H1 (cell line): Measurements from ENCODE around the gene APLP2. TPM values are rescaled to one million over a fixed set of nuclear protein-coding genes. Genes with fewer than 3 reads are reported as not detected.

ENCODE experiments used
- CREB1 ChIP-seq: IDR thresholded peaks from 2 replicates; pipeline ENCODE4 v1.6.1; 2012; ENCODE audit warnings: inconsistent platforms
- CTCF ChIP-seq, 3 experiments: IDR thresholded peaks; 1 replicate in 2 of 3; 2 replicates in 1 of 3; pipeline versions ENCODE4 v1.5.1 to v1.6.1; 2011; ENCODE audit warnings: low read length in 3 of 3, mild to moderate bottlenecking in 3 of 3, inconsistent platforms in 2 of 3, low read depth in 1 of 3, moderate library complexity in 1 of 3; ENCODE audit not compliant: insufficient read depth in 1 of 3; ENCODE audit errors: control extremely low read depth in 1 of 3
- HDAC6 ChIP-seq: IDR thresholded peaks from one replicate; pipeline ENCODE4 v1.7.1; 2012; ENCODE audit warnings: low read depth, mild to moderate bottlenecking, inconsistent platforms, low read length, moderate library complexity
- MAX ChIP-seq: IDR thresholded peaks from 2 replicates; pipeline ENCODE4 v1.6.1; 2012; ENCODE audit warnings: inconsistent platforms
- POU5F1 ChIP-seq: IDR thresholded peaks from 2 replicates; pipeline ENCODE4 v1.6.1; 2011; ENCODE audit warnings: low read depth, mild to moderate bottlenecking, low read length, moderate library complexity
- SIX5 ChIP-seq: IDR thresholded peaks from 2 replicates; pipeline ENCODE4 v1.6.1; 2011; ENCODE audit warnings: mild to moderate bottlenecking, low read depth, low read length
- TAF1 ChIP-seq: IDR thresholded peaks from 2 replicates; pipeline ENCODE4 v1.6.1; 2011; ENCODE audit warnings: mild to moderate bottlenecking, low read depth, low read length
- polyA plus RNA-seq, 7 experiments: library from polyadenylated mRNA; depleted of rRNA in 3 of 7; stranded (reverse) in 5 of 7; unstranded in 2 of 7; fragments of >200 nt in 5 of 7; fragments of 200-250 nt in 2 of 7; gene quantifications; 1 replicate in 5 of 7; 2 replicates in 1 of 7; 4 replicates in 1 of 7; pipeline versions ENCODE4 v1.2.1 to v1.2.3, GENCODE V29; 2011 to 2013; ENCODE audit warnings: missing spikeins in 2 of 7, mixed read lengths in 2 of 7
- total RNA-seq: library from RNA; stranded (reverse); fragmentation: NEBNext Ultra II Directional; extraction: Animal tissue kit (Norgen Biotek cat#: 25700); gene quantifications from 2 replicates; pipeline ENCODE4 v1.2.1, GENCODE V29; 2021

The APLP2 gene
- total and polyA plus RNA-seq, 2 of the 8 experiments (the other 6 are each of a cell fraction or from before 2014, with no cell fraction given): 222 to 315 TPM

- TF ChIP-seq CTCF (IDR thresholded peaks at IDR 0.05; ENCODE audit: control extremely low read depth in 1 of 3, insufficient read depth in 1 of 3, low read depth in 1 of 3, low read length in 3 of 3) (no peak), SIX5 (no peak), TAF1 (no peak), MAX (no peak), CREB1 (no peak), HDAC6 (no peak), POU5F1 (no peak)
Observed at GRCh38 chr11:130190371-130190881, 120.7 kb downstream of the APLP2 start (continued).
